ENCODE data around the gene YIPF2. TPM values are rescaled to one million over a fixed set of nuclear protein-coding genes. Genes with fewer than 3 reads are reported as not detected.

The YIPF2 gene
- total and polyA plus RNA-seq, 12 donors, result 13.7 to 36.7 (median 17.2) TPM

- peaks cover 0 to 99% (median 14%) of the 10 kb centered on the region in 9 donors for H3K36me3 ChIP-seq
- no peaks in the 10 kb centered on the region for H3K27me3 ChIP-seq
- no peak for DNase-seq
- peak in 2 of 8 donors; percentile 12 to 18 for ATAC-seq
- no peaks in the 10 kb centered on the region for H3K9me3 ChIP-seq
- H3K27ac ChIP-seq, result no peak overlapping the region
- TF ChIP-seq, protein P1, sequence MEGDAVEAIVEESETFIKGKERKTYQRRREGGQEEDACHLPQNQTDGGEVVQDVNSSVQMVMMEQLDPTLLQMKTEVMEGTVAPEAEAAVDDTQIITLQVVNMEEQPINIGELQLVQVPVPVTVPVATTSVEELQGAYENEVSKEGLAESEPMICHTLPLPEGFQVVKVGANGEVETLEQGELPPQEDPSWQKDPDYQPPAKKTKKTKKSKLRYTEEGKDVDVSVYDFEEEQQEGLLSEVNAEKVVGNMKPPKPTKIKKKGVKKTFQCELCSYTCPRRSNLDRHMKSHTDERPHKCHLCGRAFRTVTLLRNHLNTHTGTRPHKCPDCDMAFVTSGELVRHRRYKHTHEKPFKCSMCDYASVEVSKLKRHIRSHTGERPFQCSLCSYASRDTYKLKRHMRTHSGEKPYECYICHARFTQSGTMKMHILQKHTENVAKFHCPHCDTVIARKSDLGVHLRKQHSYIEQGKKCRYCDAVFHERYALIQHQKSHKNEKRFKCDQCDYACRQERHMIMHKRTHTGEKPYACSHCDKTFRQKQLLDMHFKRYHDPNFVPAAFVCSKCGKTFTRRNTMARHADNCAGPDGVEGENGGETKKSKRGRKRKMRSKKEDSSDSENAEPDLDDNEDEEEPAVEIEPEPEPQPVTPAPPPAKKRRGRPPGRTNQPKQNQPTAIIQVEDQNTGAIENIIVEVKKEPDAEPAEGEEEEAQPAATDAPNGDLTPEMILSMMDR (IDR thresholded peaks at IDR 0.05), result no peak
- no peak overlapping the region for H3K4me3 ChIP-seq
- H3K4me1 ChIP-seq, result no peaks in the 10 kb centered on the region
- intact Hi-C loops (cut with DNase I), result loop anchor here in 1 of 10 donors (10.0 kb wide), 1 partner anchor 46 kb away; the partner anchor contains the start of gene CARM1
- 85 to 90% methylated on average over 16 of the region's 16 CpGs for WGBS, 2 donors
Measured at GRCh38 chr19:10920781-10921180, 7.7 kb downstream of the YIPF2 start.

DNA sequence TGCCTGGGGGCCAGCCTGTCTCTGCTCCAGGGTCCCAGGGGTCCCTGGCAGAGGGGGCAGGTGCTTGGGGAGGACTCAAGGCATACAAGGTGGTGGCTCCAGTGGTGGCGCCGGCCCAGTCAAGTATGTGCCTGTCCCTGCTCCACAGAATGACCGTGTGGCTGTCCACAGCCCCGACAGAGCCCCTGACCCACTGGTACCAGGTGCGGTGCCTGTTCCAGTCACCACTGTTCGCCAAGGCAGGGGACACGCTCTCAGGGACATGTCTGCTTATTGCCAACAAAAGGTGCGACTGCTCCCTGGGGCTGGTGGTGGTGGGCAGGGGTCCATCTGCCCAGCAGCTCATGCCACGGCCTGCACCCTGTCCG is 8.2 kb downstream of the YIPF2 start:
- H3K9me3 ChIP-seq, result no peaks in the 10 kb centered on the region
- no peak overlapping the region for H3K4me3 ChIP-seq
- WGBS, 2 donors, result 94 to 95% methylated on average over 10 of the region's 10 CpGs
- no peaks in the 10 kb centered on the region for H3K27me3 ChIP-seq
- no peak overlapping the region for H3K27ac ChIP-seq
- H3K36me3 ChIP-seq, result peaks cover 0 to 99% (median 14%) of the 10 kb centered on the region in 9 donors
- intact Hi-C loops (cut with DNase I), result loop anchor here in 1 of 10 donors (10.0 kb wide), 1 partner anchor 45 kb away; the partner anchor contains the start of gene CARM1
- ATAC-seq, result no peak
- TF ChIP-seq, protein P1 (IDR thresholded peaks at IDR 0.05), result no peak
- no peak for DNase-seq
- no peaks in the 10 kb centered on the region for H3K4me1 ChIP-seq

DNA sequence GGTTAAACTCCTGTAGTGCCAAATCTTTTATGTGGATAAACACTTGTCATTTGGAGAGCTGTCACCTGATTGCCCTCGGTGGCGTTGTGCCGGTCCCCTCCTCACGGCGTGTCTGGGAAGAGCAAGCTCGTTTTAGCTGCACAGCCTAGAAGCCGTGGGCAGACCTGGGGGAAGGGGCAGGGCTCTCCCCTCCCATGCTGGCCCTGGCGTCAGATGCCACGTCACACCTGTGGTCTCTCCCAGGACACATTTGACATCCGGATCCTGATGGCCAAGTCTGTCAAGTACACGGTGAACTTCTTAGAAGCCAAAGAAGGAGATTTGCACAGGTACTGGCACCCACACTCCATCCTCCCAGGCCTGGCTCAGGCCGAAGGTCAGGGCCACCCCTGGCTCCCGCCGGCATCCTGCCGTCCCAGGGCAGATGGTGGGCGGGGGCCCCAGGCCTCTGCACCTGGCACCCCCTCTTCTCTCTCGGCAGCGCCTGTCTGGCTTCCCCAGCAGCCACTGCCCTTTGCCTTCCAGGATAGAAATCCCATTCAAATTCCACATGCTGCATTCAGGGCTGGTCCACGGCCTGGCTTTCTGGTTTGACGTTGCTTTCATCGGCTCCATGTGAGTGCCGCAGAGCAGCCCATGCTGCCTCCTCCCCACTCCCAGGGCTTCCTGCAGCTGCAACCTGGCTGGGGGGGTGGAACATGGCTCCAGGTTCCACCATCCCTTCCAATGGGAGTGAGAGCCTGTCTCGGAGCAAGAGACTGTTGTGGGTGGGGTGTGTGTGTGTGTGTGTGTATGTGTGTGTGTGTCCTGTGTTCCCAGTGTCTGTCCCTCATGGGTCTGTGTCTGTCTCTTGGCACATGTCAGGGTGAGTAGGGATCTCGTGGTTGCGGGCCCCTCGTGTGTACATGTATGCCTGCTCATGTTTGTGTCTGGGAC is 8.8 kb downstream of the YIPF2 start:
- Histone ChIP-seq H3K36me3 (peaks cover 0 to 99% (median 14%) of the 10 kb centered on the region in 9 donors), H3K27ac (no peak overlapping the region), H3K9me3 (no peaks in the 10 kb centered on the region), H3K4me1 (no peaks in the 10 kb centered on the region), H3K4me3 (no peak overlapping the region), H3K27me3 (no peaks in the 10 kb centered on the region)
- intact Hi-C loops (cut with DNase I), result loop anchor here in 1 of 10 donors (10.0 kb wide), 1 partner anchor 45 kb away; the partner anchor contains the start of gene CARM1
- ATAC-seq (peak in 1 of 8 donors; percentile 9), DNase-seq (no peak)
- TF ChIP-seq, protein P1 (IDR thresholded peaks at IDR 0.05), result no peak
- WGBS, 2 donors, result 78 to 79% methylated on average over 26 of the region's 26 CpGs

DNA sequence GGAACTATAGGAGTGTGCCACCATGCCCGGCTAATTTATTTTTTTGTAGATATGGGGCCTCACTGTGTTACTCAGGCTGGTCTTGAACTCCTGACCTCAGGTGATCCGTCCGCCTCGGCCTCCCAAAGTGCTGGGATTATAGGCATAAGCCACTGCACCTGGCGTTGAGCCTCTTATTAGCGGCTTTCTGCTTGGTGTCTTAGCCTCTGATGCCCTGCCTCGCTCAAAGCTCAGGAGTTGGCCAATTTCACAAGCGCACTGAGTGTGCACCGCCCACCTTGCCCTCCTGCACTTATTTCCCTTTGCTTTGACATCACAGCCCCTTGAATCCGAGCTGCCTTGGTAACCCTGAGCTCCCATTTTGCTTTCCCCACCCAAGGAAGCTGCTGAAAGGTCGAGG is 10.1 kb downstream of the YIPF2 start:
- WGBS, 2 donors, result 94 to 96% methylated on average over 11 of the region's 11 CpGs
- H3K36me3 ChIP-seq, result peaks cover 0 to 99% (median 23%) of the 10 kb centered on the region in 9 donors
- no peak for ATAC-seq

More for the DNA sequence above, 10.1 kb downstream of the YIPF2 start:
- no peak for DNase-seq
- intact Hi-C loops (cut with DNase I), result no loop called here
- Histone ChIP-seq H3K4me3 (no peak overlapping the region), H3K9me3 (no peaks in the 10 kb centered on the region), H3K4me1 (no peaks in the 10 kb centered on the region), H3K27ac (no peak overlapping the region), H3K27me3 (no peaks in the 10 kb centered on the region)
- TF ChIP-seq, protein P1 (IDR thresholded peaks at IDR 0.05), result no peak
